Thyroid gland (tissue), 4 donors: Measurements from ENCODE around the gene EFCC1.

Experiments used
- POLR2A ChIP-seq, 2 donors: fragments of 450-650 bp; IDR thresholded peaks; one replicate each; pipeline ENCODE4 v1.6.1; 2017; ENCODE audit warnings: antibody characterized with exemption in 2 of 2, mild to moderate bottlenecking in 2 of 2, moderate library complexity in 1 of 2
- TF ChIP-seq, protein P1 (sequence below), 6 experiments: fragments of 200-600 bp in 3 of 6; fragments of 450-650 bp in 3 of 6; sonication (generic) in 3 of 6; IDR thresholded peaks; one replicate each; pipeline ENCODE4 v1.5.1; 2016 to 2019; ENCODE audit warnings: antibody characterized with exemption in 6 of 6, mild to moderate bottlenecking in 2 of 6, inconsistent platforms in 1 of 6, moderate library complexity in 1 of 6

DNA sequence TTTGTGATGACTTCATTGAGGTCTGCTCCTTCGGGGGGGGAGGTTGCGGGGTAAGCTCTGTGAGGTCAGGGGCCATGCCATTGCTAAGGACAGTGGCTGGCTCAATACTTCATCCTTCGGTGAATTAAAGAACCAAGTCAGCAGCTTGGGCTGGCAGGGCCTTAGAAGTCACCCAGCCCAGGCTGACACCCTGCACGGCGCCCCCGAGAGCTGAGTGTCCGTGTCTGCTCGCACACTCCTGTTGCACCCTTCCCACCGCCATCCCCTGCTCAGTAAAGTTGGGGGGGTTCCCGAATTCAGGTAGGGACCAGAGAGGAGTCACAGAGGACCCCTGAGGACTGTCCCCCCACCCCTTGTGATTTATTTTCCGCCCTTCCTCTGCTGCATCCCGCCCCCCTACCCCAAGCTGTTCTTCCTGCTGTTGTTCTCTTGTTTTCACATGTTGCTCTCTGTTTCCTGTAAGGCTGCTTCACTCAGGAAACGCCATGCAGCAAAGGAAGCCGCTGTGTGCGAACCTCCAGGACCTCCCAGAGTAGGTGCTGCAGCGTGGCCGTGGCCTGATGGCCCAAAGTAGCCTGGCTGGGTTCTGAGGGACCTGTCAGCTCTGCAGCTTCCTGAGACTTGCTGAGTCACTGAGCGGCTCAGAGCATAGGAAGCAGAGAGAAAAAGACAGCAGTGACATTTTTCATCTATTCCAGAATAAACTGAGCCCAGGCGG lies 14.4 kb downstream of the EFCC1 start:
- no peak for TF ChIP-seq POLR2A (IDR thresholded peaks at IDR 0.05)
- TF ChIP-seq, protein P1, sequence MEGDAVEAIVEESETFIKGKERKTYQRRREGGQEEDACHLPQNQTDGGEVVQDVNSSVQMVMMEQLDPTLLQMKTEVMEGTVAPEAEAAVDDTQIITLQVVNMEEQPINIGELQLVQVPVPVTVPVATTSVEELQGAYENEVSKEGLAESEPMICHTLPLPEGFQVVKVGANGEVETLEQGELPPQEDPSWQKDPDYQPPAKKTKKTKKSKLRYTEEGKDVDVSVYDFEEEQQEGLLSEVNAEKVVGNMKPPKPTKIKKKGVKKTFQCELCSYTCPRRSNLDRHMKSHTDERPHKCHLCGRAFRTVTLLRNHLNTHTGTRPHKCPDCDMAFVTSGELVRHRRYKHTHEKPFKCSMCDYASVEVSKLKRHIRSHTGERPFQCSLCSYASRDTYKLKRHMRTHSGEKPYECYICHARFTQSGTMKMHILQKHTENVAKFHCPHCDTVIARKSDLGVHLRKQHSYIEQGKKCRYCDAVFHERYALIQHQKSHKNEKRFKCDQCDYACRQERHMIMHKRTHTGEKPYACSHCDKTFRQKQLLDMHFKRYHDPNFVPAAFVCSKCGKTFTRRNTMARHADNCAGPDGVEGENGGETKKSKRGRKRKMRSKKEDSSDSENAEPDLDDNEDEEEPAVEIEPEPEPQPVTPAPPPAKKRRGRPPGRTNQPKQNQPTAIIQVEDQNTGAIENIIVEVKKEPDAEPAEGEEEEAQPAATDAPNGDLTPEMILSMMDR (IDR thresholded peaks at IDR 0.05): no peak
